22Rv1 (cell line): ENCODE results near the gene PELI1.

ENCODE experiments used
- ZFX ChIP-seq: fragments of 450-650 bp; IDR thresholded peaks from 2 replicates; pipeline ENCODE4 v1.6.1; 2017; ENCODE audit warnings: antibody characterized with exemption, borderline replicate concordance
- TF ChIP-seq, protein P1 (sequence below): fragments of 450-650 bp; IDR thresholded peaks from 2 replicates; pipeline ENCODE4 v1.5.1; 2017; ENCODE audit warnings: mild to moderate bottlenecking

DNA sequence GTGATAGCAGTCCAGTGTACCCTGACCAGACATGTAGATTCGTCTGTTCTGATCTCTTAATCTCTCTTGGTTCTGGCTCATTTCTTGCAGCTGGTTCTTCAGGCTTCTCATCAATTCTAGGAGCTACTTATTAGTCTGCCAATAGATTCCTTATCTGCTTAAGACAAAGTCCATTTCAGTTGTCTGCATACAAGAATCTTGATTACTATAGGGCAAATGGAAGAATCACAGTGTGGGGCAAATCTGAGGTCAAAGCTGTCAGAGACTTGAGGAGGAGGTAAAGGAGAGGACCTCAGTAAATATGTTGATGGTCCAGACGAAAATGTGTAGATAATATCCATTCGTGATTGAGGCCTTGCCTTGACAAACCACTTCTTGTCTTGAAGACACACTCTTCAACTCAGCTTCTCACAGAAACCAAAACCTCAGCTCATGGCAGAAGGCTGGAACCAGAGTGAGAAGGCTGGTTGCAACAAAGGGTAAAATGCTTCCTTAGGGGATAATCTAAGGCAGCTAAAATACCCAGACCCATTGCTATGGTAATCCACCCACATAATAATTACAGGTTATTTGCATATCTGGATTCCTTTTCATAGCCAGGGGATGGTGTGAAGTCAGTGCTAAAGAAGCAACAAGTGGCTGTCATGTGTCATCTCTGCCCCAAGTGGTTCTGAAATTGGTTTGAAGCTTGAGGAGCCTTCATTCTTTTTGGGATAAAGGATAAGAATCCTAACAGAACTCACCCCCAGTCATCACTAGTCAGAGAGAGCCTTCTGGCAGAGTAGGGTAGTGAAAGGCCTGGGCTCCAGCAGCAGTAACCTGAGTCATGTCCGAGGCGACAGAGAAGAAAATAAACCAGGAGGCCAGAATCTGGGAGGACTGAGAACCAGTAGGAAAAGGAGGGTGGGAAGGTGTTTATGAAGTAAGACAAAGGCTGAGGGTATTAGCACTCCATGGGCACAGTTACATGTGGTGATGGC, 29.2 kb upstream of the PELI1 start:
- TF ChIP-seq, protein P1, sequence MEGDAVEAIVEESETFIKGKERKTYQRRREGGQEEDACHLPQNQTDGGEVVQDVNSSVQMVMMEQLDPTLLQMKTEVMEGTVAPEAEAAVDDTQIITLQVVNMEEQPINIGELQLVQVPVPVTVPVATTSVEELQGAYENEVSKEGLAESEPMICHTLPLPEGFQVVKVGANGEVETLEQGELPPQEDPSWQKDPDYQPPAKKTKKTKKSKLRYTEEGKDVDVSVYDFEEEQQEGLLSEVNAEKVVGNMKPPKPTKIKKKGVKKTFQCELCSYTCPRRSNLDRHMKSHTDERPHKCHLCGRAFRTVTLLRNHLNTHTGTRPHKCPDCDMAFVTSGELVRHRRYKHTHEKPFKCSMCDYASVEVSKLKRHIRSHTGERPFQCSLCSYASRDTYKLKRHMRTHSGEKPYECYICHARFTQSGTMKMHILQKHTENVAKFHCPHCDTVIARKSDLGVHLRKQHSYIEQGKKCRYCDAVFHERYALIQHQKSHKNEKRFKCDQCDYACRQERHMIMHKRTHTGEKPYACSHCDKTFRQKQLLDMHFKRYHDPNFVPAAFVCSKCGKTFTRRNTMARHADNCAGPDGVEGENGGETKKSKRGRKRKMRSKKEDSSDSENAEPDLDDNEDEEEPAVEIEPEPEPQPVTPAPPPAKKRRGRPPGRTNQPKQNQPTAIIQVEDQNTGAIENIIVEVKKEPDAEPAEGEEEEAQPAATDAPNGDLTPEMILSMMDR: no peak
- TF ChIP-seq ZFX: no peak
